Non-pigmented ciliary epithelial cell (primary cell): Measurements from ENCODE around the gene C1QL3.

Source experiments
- DNase-seq: peaks from one replicate; pipeline ENCODE4 v3.0.0-alpha.2; 2010; ENCODE audit warnings: low read depth

C1QL3 gene

GRCh38 chr10:16493884-16494536, 27.7 kb downstream of the C1QL3 start:
- DNase-seq, result no peak

GRCh38 chr10:16491933-16492332, 29.7 kb downstream of the C1QL3 start:
- no peak for DNase-seq

- DNase-seq, result no peak
Measured at GRCh38 chr10:16490511-16490910, 31.2 kb downstream of the C1QL3 start.

GRCh38 chr10:16483241-16483917, 38.3 kb downstream of the C1QL3 start:
- no peak for DNase-seq

GRCh38 chr10:16481052-16481728, 40.5 kb downstream of the C1QL3 start:
- DNase-seq, result no peak

GRCh38 chr10:16478801-16479200, 42.9 kb downstream of the C1QL3 start:
- DNase-seq, result no peak

- DNase-seq, result no peak
Measured at GRCh38 chr10:16477757-16478156, 43.9 kb downstream of the C1QL3 start.

- no peak for DNase-seq
Measured at GRCh38 chr10:16472828-16473227, 48.9 kb downstream of the C1QL3 start.

- DNase-seq, result no peak
Measured at GRCh38 chr10:16470747-16471146, 50.9 kb downstream of the C1QL3 start.

GRCh38 chr10:16466001-16466400, 55.7 kb downstream of the C1QL3 start:
- DNase-seq, result no peak
